Heart right ventricle (tissue), 16 donors: Measurements from ENCODE around the gene JMJD6. TPM values are rescaled to one million over a fixed set of nuclear protein-coding genes. Genes with fewer than 3 reads are reported as not detected.
A peak's percentile ranks its signal among the peaks of the same experiment; 100 is the strongest.

ENCODE experiments used
- ATAC-seq, 8 donors: fragments of 200-7000 bp; cut with Tn5 transposase; one replicate each; pipeline ENCODE4 v1.9.1; 2020; ENCODE audit warnings: mild to moderate bottlenecking in 8 of 8, moderate library complexity in 8 of 8, moderate number of reproducible peaks in 1 of 8
- DNase-seq, 2 donors: peaks; one replicate each; pipeline ENCODE4 v3.0.0-alpha.2; 2020
- H3K27ac ChIP-seq, 10 donors: fragments of 200-600 bp; sonication (generic) in 2 of 10; one replicate each; pipeline versions ENCODE4 v1.5.0 to v1.8.0; 2020 to 2022; ENCODE audit warnings: mild to moderate bottlenecking in 3 of 10
- H3K27me3 ChIP-seq, 7 donors: fragments of 200-600 bp; one replicate each; pipeline ENCODE4 v1.8.0; 2021 to 2022; ENCODE audit warnings: mild to moderate bottlenecking in 2 of 7
- H3K36me3 ChIP-seq, 9 donors: fragments of 200-600 bp; sonication (generic) in 1 of 9; one replicate each; pipeline versions ENCODE4 v1.5.0 to v1.8.0; 2020 to 2022; ENCODE audit warnings: mild to moderate bottlenecking in 2 of 9
- H3K4me1 ChIP-seq, 9 donors: fragments of 200-600 bp; sonication (generic) in 1 of 9; one replicate each; pipeline versions ENCODE4 v1.5.0 to v1.8.0; 2020 to 2022; ENCODE audit warnings: mild to moderate bottlenecking in 4 of 9
- H3K4me3 ChIP-seq, 10 donors: fragments of 200-600 bp; sonication (generic) in 2 of 10; one replicate each; pipeline versions ENCODE4 v1.5.0 to v1.8.0; 2020 to 2022; ENCODE audit warnings: mild to moderate bottlenecking in 7 of 10, moderate library complexity in 2 of 10
- H3K9me3 ChIP-seq, 11 donors: fragments of 200-600 bp in 10 of 11; sonication (generic) in 2 of 11; one replicate each; pipeline versions ENCODE4 v1.5.0 to v1.8.0; 2013 to 2022; ENCODE audit warnings: mild to moderate bottlenecking in 2 of 11, control low read depth in 1 of 11, moderate library complexity in 1 of 11
- CTCF ChIP-seq, 9 donors: fragments of 200-600 bp; sonication (generic) in 2 of 9; IDR thresholded peaks; one replicate each; pipeline versions ENCODE4 v1.5.0 to v1.8.0; 2021 to 2022; ENCODE audit warnings: antibody characterized with exemption in 9 of 9, mild to moderate bottlenecking in 5 of 9, moderate library complexity in 1 of 9
- WGBS, 2 donors: extraction: QIAGEN DNeasy Blood & Tissue Kit; methylation state at CpG; one replicate each; pipeline ENCODE4 v1.1.7; 2013; ENCODE audit warnings: inconsistent platforms in 1 of 2; 5-methylcytosine and 5-hydroxymethylcytosine counted together
- intact Hi-C, 10 donors: fragments of 100-400 bp; cut with DNase I; formaldehyde crosslinking; loops; one replicate each; pipeline versions ENCODE4 v1.11.1 to v1.14.2; 2022
- polyA plus RNA-seq, 2 donors: library from polyadenylated mRNA; stranded (reverse); fragments of 200-250 nt; gene quantifications; one replicate each; pipeline ENCODE4 v1.2.3, GENCODE V29; 2013
- total RNA-seq, 10 donors: library from RNA; stranded (reverse); fragmentation: NEBNext Ultra II Directional in 3 of 10; extraction: Animal tissue kit (Norgen Biotek cat#: 25700) in 3 of 10; gene quantifications; one replicate each; pipeline versions ENCODE4 v1.2.1 to v1.2.4, GENCODE V29; 2021 to 2023
- donor health status: Arrhythmogenic right ventricular cardiomyopathy.
- donor health status: ischemic (EF 13 %, LVEDD 7.1; RV severe dilation, severe dysfunction).
- donor health status: healthy with polysubstance abuse.
- donor health status: DM: no; HTN: yes; CAD: no.
- donor health status: DM: no; HTN: no; CAD: no.
- donor health status: ischemic (EF 25% LVEDD 6.9; RV normal size, moderate dysfunction).
- donor health status: ischemic (EF 25% LVEDD 5.7; RV mildly dilated, moderate dysfunction).
- donor health status: healthy.
- donor health status: DM: yes; HTN: yes; CAD: no.
- donor health status: Ischemic cardiomyopathy.
- donor health status: ischemic (EF 35%, LVEDD 5.7; RV mildly dilated, moderate dysfunction).
- donor health status: nonischemic (EF 11% LVEDD 7.7; RV severe dilation, severe dysfunction).
- donor health status: DM: yes; HTN: yes; CAD: no.
- donor health status: PGD.
- donor health status: ischemic (EF 29% LVEDD 5.4; RV normal size, mild dysfunction).
- donor health status: nonischemic (EF 23%, LVEDD 6.1; RV moderate dilation, normal function).

JMJD6 gene
- total and polyA plus RNA-seq, 12 donors, result 34.6 to 79.3 (median 43.2) TPM

- peaks cover 0 to 65% (median 12%) of the 10 kb centered on the region in 9 donors for H3K36me3 ChIP-seq
- no peak for TF ChIP-seq CTCF (IDR thresholded peaks at IDR 0.05)
- 93 to 97% methylated on average over 6 of the region's 6 CpGs for WGBS, 2 donors
- H3K27ac ChIP-seq, result no peak overlapping the region
- intact Hi-C loops, result loop anchor here in 2 of 10 donors (5.0 to 10.0 kb wide), 2 partner anchors 36 to 48 kb away; partner anchors contain the start of genes JMJD6 (in 1 of the 2), METTL23 (in 1 of the 2) and MXRA7 (in 1 of the 2)
- DNase-seq (no peak), ATAC-seq (no peak)
- peaks cover 4 to 29% (median 15%) of the 10 kb centered on the region in 9 donors for H3K4me1 ChIP-seq
- no peak overlapping the region for H3K4me3 ChIP-seq
- no peaks in the 10 kb centered on the region for H3K9me3 ChIP-seq
- no peaks in the 10 kb centered on the region for H3K27me3 ChIP-seq
Measured at GRCh38 chr17:76676629-76677028, 49.8 kb downstream of the JMJD6 start.

DNA sequence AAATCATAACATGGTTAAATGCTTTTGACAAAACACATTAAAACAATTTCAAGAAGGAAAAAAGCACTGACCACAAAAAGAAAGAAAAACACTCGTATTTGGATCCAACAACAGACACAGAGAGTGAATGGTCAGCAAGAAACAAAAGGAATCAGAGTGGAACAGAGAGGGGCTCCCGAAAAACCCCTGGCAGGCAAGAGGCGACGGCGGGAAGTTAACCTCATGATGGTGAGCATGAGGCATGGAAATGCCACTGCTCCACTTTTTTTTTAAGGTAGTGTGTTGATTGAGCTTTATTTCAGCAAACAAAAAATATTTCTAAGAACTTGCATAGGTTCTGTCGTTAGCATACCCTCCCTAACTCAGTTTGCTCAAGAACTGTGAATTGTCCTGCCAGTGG, 50.8 kb downstream of the JMJD6 start:
- ATAC-seq, result no peak

DNA sequence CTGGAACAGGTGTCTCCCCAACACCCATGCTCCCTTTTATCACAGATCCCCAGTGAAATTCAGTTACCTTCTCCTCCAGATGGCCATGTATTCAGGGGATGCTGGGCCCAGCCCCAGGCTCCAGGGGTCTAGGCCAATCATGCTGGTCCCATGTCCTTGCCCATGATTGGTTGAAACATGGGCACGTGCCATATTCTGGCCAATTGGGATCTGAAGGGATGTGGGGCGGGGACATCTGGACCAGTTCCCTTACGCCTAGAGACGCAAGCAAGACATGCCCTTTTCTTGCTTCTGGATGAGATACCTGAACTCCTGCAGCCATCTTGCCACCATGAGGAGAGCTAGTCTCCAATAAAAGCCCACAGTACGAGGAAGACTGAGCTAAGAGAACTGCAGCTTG, 51.8 kb downstream of the JMJD6 start:
- Histone ChIP-seq H3K27ac (no peak overlapping the region), H3K4me1 (peaks cover 3 to 36% (median 21%) of the 10 kb centered on the region in 9 donors), H3K27me3 (no peaks in the 10 kb centered on the region), H3K36me3 (peaks cover 0 to 51% (median 12%) of the 10 kb centered on the region in 9 donors), H3K4me3 (no peak overlapping the region), H3K9me3 (no peaks in the 10 kb centered on the region)
- 96 to 99% methylated on average over 5 of the region's 5 CpGs for WGBS, 2 donors
- intact Hi-C loops, result loop anchor here in 5 of 10 donors (5.0 to 10.0 kb wide), 3 partner anchors 33 to 50 kb away; partner anchors contain the start of genes MXRA7 (in 2 of the 5), JMJD6 (in 1 of the 5) and METTL23 (in 1 of the 5)
- TF ChIP-seq CTCF (IDR thresholded peaks at IDR 0.05), result no peak
- ATAC-seq (no peak), DNase-seq (no peak)

More for the DNA sequence above, 50.8 kb downstream of the JMJD6 start:
- H3K27me3 ChIP-seq, result no peaks in the 10 kb centered on the region
- TF ChIP-seq CTCF (IDR thresholded peaks at IDR 0.05), result no peak
- no peak for DNase-seq
- intact Hi-C loops, result loop anchor here in 2 of 10 donors (5.0 to 10.0 kb wide), 2 partner anchors 37 to 49 kb away; partner anchors contain the start of genes JMJD6 (in 1 of the 2), METTL23 (in 1 of the 2) and MXRA7 (in 1 of the 2)
- peaks cover 3 to 30% (median 19%) of the 10 kb centered on the region in 9 donors for H3K4me1 ChIP-seq
- no peaks in the 10 kb centered on the region for H3K9me3 ChIP-seq
- peaks cover 0 to 56% (median 12%) of the 10 kb centered on the region in 9 donors for H3K36me3 ChIP-seq
- 95 to 98% methylated on average over 6 of the region's 6 CpGs for WGBS, 2 donors
- H3K4me3 ChIP-seq, result no peak overlapping the region
- peak overlapping the region in 1 of 10 donors; percentile 10 for H3K27ac ChIP-seq

GRCh38 chr17:76673729-76674128, 52.7 kb downstream of the JMJD6 start:
- Histone ChIP-seq H3K4me3 (no peak overlapping the region), H3K4me1 (peaks cover 3 to 29% (median 21%) of the 10 kb centered on the region in 9 donors), H3K27ac (peak overlapping the region in 2 of 10 donors; percentile 2 to 10), H3K36me3 (peaks cover 0 to 44% (median 12%) of the 10 kb centered on the region in 9 donors), H3K27me3 (no peaks in the 10 kb centered on the region), H3K9me3 (no peaks in the 10 kb centered on the region)
- no peak for DNase-seq
- no peak for ATAC-seq
- TF ChIP-seq CTCF (IDR thresholded peaks at IDR 0.05), result no peak
- intact Hi-C loops, result loop anchor here in 5 of 10 donors (5.0 to 10.0 kb wide), 3 partner anchors 34 to 51 kb away; partner anchors contain the start of genes MXRA7 (in 2 of the 5), JMJD6 (in 1 of the 5) and METTL23 (in 1 of the 5)
- 71 to 81% methylated on average over 5 of the region's 5 CpGs for WGBS, 2 donors
